ENCODE data around the gene ORC5. TPM values are rescaled to one million over a fixed set of nuclear protein-coding genes. Genes with fewer than 3 reads are reported as not detected.

The ORC5 gene
- polyA plus RNA-seq, 3 donors, result 23.4 to 27.9 (median 24.5) TPM

DNA sequence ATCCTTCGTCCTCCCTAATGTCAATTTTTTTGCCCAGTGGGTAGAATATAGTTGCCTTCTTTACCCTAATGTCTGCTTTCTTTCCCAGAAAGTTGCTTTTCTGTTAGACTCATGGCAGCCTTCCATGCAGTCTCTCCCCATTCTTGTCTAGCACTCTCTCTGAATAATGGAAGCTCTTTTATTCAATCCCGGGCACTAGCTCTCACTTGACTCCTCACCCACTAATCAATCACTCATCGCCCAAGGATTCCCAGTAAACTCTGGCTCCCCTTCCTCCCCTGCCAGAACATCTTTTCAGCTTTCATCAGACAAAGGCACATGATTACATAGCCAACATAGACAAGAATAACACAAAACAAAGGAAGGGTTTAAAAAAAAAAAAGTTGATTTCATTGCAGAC is 118.2 kb downstream of the ORC5 start:
- no peak for DNase-seq (ENCODE audit: extremely low read depth in 1 of 11, low read depth in 9 of 11, low spot score in 4 of 11)

DNA sequence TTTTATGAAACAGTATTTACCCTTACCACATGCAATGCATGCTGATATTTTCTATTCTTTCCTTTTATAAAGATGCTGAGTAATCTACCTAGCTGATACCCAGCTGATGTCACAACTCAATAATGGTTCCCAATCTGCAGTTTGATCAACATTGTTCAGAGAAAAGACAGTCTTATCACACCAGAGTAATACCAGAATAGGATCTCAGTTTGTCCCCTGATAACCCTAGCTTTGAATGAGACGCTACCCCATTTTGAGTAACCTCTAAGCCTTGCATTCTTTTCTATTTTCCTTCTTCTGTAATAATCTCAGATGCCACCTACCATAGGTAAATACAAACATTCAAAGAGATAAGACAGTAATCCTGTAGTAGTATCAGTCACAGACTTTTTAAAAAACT is 118.8 kb downstream of the ORC5 start:
- no peak for DNase-seq (ENCODE audit: extremely low read depth in 1 of 11, low read depth in 9 of 11, low spot score in 4 of 11)

Other genes with a start within 250 kb of the ORC5 start
- gene RELN, start 218.4 kb downstream of the ORC5 start, polyA plus RNA-seq (ENCODE audit: insufficient read length in 3 of 3), result 10 to 100 TPM in 2 of 3 donors, 1 to 10 TPM in 1; 9.3 to 12.0 (median 12.0) TPM
- 1 to 10 TPM; 5.6 to 8.4 (median 6.5) TPM for gene LHFPL3, start 120.6 kb upstream of the ORC5 start, polyA plus RNA-seq (ENCODE audit: insufficient read length in 3 of 3)